ENCODE measurements around the gene IMMP2L. TPM values are rescaled to one million over a fixed set of nuclear protein-coding genes. Genes with fewer than 3 reads are reported as not detected.

Gene IMMP2L
- total RNA-seq, 1 donor from 2014 or later = 23.9 TPM

DNA sequence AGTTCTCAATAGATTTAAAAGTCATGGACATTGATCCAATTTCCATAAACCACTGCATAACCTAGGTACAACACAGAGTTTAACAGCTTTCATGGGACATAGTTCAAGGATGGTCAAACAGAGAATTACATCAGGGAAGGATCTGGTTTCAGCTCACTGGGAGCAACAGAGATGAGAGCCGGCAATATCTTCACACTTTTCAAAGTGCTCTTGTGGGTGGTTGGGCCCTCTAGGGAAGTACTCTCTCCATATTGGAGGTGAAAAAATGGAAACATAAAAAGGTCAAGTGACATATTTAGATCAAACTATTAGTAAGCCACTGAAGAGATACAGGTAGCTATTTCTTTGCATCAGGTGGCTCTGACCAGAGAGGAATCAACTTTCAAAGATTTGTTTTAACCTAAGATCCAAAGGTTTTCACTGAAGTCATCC, 533.1 kb downstream of the IMMP2L start:
- DNase-seq = no peak

DNA sequence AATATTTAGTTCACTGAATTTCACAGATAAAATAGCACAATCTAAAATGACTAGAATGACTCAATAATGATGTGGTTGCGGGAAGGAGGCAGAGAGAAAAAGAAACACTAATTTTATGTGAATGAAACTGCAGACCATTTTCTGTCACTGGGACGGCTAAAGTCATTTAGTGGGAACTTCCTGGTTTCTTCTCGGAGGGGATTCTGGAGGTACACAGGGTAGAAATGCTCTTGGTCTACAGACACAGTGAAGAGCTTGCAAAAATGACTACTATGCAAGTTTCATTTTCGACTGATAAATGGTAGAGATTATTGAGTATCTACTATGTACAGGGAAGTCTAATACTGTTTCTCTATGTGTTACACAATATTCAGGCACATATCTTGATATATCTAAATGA, 534.9 kb downstream of the IMMP2L start:
- DNase-seq = no peak

DNA sequence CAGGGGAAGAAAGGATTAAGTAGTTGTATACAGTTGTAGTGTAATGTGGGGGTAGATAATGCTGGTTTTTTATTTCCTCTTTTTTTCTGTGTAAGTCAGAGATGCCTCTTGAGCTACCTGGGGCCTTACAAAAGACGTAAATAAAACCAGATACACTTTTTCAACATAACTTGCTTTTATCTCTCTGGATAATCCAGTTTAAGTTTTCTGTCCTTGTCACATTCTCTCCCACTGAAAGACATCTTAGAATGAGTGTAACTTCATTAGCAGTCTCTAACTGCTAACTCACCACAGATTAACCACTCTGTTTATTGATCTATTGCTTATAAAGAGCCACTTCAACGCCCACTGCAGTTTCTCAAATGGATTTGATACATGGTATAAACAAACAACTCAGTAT, 535.5 kb downstream of the IMMP2L start:
- DNase-seq = no peak

DNA sequence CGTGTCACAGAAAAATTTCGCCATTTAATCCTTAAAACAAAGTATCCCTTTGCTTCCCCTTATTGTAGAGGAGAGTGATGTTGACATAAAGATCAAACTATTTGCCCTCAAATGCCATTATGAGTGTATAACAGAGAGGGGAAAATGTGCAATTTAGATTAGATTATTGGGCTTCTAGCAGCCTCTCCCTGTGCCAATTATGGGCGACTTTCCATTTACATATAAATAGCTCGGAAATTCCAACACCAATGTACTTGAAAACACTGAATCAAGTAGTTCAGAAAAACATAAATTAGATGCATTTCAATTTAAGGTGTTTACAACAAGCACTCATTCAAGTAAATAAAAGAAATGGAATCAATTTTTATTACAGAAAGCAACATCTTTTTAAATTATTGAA, 535.9 kb downstream of the IMMP2L start:
- no peak for DNase-seq

DNA sequence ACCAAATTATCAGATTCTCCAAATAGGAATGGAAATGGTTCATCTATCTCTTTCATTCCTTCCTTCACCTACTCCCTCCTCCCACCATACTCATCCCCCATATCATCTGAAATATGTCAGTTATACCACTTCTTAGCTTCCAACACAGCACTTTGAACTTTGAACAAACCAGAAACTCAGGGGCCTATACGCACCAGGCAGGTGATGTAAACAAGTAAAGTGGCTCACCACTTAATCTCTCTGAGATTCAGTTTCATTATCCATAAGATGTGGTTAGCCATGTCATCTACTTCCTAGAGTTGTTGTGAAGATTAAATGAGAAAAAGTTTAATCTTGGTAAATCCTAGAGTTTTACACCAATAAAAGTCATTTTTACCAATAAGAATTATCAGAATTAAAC, 537.3 kb downstream of the IMMP2L start:
- no peak for DNase-seq

DNA sequence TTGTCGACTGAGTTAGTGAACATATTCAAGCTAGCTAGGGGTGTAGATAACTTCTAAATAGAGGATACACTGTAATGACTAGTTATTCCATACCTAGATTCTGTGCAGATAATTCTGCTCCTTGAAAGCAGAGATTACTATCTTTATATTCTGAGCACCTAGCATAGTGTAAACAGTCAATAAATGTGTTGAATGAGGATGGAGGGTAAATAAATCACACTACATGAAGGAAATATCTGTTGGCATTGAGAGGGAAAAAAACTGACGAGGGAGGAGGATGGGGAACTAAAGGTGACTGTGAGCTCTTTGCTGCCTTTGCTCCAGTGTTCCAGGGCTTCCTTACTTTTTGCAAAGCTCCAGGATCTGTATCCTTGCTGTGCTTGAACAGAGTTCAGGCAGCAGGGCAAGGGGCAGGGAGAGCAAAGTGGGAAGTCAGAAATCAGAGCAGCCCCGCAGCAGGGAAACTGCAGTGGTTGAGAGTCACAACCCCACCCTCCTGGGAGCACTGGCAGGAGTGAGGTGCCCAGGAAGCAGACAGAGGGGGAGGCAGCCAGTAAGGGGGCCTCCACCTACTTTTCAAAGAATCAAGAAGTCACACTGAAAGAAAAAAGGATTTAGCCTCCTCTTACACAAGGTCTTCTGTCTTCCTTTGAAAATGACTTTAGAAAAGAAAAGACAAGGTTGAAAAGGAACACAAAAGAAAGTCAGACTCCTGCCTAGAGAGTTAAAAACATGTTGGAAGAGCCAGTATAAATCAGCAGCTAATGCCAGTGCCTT, 543.1 kb downstream of the IMMP2L start:
- DNase-seq = no peak

DNA sequence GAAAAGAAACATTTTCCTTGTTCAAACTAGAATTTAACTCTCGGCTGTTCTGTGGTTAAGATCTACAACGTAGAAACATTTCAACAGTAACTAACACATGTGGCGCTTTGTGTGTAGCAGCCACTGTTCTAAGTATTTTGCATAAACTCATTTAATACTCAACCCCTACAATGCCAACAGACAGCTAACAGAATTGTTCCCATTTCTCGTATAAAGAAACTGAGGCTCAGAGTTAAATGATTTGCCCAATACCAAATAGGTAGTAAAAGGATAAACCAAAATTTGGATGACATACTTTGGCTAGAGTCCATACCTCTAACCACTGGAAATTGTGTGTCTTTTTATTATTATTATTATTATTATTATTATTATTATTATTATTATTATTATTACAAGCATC, 543.8 kb downstream of the IMMP2L start:
- DNase-seq = no peak

DNA sequence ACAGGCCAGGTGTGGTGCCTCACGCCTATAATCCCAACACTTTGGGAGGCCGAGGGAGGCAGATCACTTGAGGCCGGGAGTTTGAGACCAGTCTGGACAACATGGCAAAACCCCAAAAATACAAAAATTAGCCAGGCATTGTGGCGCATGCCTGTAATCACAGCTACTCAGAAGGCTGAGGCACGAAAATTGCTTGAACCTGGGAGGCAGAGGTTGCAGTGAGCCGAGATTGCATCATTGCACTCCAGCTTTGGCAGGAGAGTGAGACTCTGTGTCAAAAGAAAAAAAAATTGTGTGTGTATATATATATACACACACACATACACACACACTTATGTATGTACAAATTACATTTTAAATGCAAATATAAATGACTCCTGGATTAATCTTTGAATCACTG, 548.2 kb downstream of the IMMP2L start:
- no peak for DNase-seq

DNA sequence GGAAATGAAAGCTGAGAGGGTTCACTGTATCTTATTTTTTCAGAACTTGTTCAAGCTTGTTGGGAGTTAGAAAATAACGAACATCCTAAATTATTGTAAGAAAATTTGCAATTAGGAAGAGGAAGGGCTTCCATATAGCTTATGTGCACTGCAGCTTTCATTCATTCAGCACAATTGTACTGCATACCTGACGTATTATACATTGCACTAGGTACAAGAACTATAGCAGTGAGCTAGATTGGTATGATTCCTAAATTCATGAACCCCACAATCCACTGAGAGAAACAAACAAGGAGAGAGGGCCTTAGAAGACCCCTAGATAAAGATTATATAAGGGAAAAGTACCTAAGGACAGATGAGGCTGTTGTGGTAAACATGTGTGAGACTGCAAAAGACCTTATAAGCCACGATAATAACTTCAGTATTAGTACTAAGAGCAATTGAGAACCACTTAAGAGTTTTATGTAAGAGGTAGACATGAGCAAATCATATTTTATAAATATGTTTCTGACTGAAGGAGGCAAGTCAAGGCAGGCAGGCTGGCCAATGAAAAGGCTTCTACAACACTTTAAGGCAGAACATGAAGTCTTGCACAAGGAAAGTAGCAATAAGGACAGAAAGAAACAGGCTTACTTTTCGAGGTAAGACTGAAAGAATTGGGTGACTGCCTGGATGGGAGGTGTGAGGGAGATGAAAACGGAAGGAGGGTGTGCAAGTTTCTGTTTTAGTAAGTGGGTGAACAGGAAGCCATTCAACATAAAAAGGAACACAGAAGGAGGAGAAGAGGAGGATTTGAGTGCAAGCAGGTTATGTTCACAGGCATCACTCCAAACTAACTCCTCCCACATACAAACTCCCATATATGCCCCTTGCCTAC, 549.3 kb downstream of the IMMP2L start:
- no peak for DNase-seq

DNA sequence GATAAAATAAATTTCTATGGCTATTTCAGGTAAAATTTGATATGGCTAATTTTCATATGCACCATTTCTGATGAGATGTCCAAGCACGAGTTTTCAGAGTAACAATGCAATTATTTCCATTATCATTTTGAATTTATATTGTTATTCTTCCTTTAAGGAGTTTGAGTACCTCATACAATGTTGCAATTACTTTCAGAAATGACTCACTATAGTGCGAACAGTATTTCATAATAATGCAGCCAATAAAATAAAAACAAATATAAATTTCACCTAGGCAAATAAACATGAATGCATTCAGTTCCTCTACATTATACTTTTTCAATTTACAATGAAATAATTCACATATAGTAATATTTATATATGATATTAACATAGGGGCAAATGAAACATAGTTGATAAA, 550.1 kb downstream of the IMMP2L start:
- no peak for DNase-seq

DNA sequence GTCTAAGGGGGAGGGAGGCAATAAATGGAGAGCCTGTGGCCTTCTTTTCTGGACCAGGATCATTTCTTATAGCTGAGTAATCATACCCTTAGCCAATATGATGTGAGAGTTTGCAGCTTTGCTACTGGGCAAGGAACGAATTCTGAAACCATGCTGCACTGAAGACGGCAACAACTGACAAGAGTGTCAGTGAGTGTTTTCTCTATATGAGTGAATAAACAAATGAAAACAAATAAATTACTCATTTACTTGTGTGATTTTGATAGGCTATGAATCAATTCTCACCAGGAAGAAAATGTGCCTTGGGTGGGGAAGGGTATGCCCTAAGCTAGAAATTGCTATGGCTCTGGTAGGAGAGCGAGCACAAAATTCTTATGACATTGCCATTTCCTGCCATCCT, 550.8 kb downstream of the IMMP2L start:
- DNase-seq = no peak

DNA sequence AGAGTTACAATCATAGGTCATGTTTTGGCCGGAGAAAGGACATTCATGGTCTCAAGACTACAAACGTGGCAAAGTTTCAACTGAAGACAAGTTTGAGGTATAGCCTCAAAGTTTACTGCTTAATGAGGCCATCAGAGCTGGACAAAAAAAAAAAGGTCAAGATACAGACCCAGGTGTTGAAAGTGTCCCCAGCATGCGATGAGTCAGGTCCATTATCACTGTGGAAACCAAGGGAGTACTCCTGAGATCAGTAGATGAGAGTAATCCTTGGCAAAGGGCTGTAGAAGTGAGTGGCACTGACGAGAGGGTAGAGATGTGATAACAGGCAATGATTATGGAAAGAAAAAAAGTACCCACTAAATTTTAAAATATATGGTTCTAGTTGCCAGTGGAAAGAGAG, 551.5 kb downstream of the IMMP2L start:
- no peak for DNase-seq

DNA sequence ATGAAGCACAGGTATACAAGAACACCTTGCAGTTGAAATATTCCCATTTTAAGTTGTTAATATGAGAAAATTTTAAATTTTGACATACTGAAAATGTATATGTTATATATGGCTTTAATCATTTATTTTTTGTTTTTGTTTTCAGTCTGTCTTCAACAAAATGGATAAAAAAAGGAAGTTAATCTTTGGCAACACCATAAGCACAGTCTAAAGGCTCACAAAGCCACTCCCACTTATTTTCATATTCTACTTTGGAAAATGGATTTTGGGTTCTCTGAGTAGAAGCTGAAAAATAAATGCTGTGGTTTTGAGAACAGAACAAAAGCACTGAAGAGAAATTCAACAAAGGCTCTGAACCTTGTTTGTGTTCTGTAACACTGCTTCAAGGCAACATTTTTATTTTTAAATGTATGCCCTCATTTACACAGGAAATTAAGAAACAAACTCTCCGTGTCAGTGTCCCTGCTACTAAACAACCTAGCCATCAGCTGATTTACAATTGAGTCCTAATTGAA, 552.7 kb downstream of the IMMP2L start:
- no peak for DNase-seq

DNA sequence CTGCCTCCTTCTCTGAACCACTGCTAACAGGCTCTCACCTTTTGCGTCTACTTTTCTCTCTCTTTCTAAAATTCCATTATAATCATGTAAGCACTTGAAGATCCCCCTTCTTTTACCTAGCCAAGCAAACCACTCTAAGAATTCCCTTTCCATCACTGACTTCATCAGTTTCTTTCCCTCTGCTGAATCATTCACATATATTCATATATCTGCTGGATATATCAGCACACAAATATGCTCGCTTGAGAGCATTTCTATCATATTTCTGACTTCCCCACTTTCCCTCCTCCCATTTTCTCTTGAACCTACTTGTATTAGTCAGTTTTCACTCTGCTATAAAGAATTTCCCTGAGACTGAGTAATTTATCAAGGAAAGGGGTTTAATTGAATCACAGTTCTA, 555.6 kb downstream of the IMMP2L start:
- no peak for DNase-seq

DNA sequence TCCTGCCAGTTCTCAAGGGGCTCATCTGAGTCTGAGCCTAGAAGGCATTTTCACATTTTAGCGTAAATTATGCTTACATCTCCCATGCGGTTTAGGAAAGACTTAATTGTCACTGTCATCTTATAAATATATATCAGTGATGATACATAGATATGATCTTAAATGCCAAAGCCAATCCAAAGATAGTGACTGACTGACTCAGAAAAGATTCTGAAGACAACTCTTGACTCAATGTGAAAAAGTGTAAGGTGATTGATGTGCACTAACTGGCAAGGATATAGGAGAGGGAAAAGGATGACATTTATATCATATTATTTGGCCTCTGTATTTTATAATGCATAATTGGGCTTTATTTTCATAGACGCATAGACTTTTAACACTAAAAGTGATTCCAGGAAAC, 556.3 kb downstream of the IMMP2L start:
- DNase-seq = no peak

DNA sequence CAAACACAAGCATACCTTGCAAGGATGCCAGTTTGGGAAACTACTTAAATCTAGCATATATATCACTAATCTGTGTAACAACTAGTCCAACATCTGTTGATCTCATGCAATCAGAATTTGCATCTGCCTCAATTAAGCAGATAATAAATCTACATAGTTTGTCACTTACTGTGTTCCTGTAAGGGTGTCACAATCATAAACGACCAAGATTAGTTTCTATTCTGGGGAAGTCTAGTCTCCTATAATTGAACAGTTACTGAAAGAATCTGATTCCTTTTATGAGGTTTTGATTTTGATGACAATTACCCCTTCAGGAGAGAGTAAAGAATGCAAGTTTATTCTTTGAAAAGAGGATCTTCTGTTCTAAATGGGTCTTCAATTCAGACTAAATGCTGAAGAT, 556.8 kb downstream of the IMMP2L start:
- DNase-seq = no peak

DNA sequence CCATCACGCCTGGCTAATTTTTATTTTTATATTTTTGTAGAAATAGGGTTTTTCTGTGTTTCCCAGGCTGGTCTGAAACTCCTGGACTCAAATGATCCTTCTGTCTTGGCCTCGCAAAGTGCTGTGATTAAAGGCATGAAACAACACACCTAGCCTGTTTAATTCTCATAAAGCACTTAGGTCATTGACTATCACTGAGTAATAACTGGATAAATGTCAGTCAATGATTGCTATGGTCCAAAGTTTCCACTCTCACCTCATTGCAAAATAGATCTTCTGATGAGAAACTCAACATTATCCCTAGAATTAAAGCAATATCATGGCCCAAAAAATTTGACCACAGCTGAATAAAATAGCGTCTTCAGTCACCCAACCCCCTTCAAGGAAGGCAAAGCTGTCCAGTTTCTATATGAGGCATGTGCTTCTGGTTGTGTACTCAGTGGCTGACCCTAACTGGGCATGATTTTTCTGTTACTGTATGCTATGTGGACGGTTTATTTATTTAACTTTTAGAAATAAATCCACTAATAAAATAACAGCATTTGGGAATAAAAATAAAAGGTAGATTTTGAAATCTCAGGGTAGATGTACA, 557.9 kb downstream of the IMMP2L start:
- DNase-seq = no peak

DNA sequence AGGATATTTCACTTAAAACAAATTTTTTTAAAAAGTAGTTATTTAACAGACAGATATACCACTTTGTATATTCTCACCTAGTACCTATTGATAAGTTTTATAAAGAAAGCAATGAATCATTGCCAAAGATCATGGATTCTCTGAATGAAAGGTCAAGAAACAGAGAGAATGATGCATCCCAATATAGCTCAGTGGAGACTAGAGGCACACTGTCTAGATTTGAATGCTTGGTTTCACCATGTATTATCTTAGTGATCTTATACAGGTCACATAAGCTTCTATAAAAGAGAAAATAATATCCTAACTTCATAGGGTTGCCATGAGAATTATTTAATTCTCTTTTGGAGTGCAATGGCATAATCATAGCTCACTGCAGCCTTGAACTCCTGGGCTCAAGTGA, 558.4 kb downstream of the IMMP2L start:
- DNase-seq = no peak

DNA sequence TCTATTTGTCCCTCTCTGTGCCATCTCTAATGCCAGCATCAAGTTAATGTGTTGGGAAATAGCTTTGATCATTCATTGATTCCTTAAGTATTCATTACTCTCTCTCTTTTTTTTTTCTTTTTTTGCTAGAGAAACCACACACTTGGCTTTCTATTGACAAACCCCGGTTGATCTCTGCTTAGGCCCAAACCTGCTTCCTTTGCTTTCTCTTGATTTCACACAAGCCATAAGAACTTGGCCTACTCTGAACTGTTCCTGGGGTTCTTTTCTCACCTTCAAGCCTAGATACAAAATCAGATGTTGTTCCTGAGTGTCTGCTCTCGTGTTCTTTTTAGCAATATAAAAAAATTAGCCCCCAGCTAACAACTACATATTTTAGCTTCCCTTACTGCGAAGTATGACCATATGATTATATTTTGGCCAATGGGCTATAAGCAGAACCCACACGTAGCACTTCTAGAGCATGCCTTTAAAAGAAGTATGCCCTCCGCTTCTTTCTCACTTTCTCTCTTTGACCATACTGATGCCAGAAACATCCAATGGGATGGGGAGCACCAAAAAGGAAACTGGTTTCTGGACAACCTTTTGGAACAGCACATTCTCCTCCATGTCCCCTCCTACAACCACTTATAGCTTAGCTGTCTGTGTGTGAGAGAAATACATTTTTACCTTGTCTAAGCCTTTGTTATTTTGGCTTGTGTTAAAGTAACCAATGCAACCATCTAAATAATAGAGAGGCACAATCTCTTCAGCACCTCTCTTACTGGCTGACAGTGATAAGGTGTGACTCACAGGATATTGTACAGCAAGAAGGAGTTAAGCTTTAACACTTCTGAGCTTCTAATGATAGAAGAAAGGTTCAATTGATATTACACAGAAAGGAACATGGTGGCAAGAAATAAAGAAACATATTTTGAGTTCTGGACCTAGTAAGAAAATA, 568.0 kb downstream of the IMMP2L start:
- no peak for DNase-seq

DNA sequence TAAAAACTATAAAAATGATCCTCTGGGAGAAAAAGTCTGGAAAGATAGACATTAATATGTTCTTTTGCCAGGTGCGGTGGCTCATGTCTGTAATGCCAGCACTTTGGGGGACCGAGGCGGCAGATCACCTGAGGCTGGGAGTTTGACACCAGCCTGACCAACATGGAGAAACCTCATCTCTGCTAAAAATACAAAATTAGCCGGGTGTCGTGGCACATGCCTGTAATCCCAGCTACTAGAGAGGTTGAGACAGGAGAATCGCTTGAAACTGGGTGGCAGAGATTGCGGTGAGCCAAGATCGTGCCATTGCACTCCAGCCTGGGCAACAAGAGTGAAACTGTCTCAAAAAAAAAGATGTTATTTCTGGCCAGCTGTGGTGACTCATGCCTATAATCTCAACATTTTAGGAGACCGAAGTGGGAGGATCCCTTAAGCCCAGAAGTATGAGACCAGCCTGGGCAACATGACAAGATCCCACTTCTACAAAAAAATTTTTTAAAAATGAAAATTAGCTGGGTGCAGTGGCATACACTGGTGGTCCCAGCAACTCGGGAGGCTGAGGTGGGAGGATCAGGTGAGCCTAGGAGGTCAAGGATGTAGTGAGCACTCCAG, 573.3 kb downstream of the IMMP2L start:
- DNase-seq = no peak

DNA sequence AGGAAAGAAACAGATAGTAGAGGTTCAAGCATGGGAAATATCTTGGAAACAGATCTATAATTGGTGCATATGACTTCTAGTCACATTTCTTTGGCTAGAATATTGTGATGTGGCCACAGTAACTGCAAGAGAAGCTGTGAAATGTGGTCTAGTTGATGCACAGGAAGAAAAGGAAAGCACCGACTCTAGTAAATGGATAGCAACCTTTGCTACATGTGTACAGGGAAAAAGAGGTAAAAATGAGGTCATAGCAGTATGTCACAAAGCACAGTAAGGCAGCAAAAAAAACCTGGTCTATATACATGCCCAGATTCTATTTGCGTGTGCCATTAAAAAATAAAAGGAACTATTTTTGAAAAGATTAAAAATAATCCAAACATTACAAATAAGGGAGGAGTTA, 573.9 kb downstream of the IMMP2L start:
- DNase-seq = no peak
